OCI-LY1 (cell line): ENCODE results near the gene PNMT.

ENCODE experiments used
- CTCF ChIP-seq: fragments of 200-600 bp; sonication (generic), shearing (Covaris generic); IDR thresholded peaks from 2 replicates; pipeline ENCODE4 v1.5.1; 2017; ENCODE audit warnings: mild to moderate bottlenecking, antibody characterized with exemption, low read length, moderate library complexity, mixed read lengths
- EZH2 ChIP-seq: fragments of 200-600 bp; sonication (generic), shearing (Covaris generic); IDR thresholded peaks from 2 replicates; pipeline ENCODE4 v1.8.0; 2017; ENCODE audit warnings: borderline replicate concordance, mixed run types, mild to moderate bottlenecking, antibody characterized with exemption, low read length, moderate library complexity, mixed read lengths

GRCh38 chr17:39652587-39653315 is 15.5 kb upstream of the PNMT start:
- TF ChIP-seq CTCF (no peak), EZH2 (no peak)
